GM23338 (cell line): ENCODE results near the gene VMA21. TPM values are rescaled to one million over a fixed set of nuclear protein-coding genes. Genes with fewer than 3 reads are reported as not detected.

ENCODE experiments used
- ATAC-seq: fragments of 200-7000 bp; cut with Tn5 transposase; 3 replicates; pipeline ENCODE4 v1.9.1; 2020
- DNase-seq: peaks from one replicate; pipeline ENCODE4 v3.0.0-alpha.2; 2015; ENCODE audit warnings: low spot score
- H2AFZ ChIP-seq: fragments of 200-600 bp; sonication (generic); 2 replicates; pipeline ENCODE4 v1.8.0; 2016; ENCODE audit warnings: antibody characterized with exemption, mild to moderate bottlenecking, moderate library complexity
- H3F3A ChIP-seq: fragments of 200-600 bp; sonication (generic); replicated peaks from 2 replicates; pipeline ENCODE4 v1.8.0; 2017; ENCODE audit warnings: antibody characterized with exemption, mixed run types, low read depth
- H3K27ac ChIP-seq: fragments of 200-600 bp; sonication (generic); 2 replicates; pipeline ENCODE4 v1.6.1; 2016; ENCODE audit warnings: low read depth
- H3K27me3 ChIP-seq: fragments of 200-600 bp; sonication (generic); 2 replicates; pipeline ENCODE4 v1.8.0; 2016; ENCODE audit warnings: mild to moderate bottlenecking, mixed run types, moderate library complexity; ENCODE audit not compliant: insufficient read depth
- H3K36me3 ChIP-seq: fragments of 200-600 bp; sonication (generic); 2 replicates; pipeline ENCODE4 v1.8.0; 2016; ENCODE audit warnings: mild to moderate bottlenecking; ENCODE audit not compliant: insufficient read depth
- H3K4me1 ChIP-seq: fragments of 200-600 bp; sonication (generic); 2 replicates; pipeline ENCODE4 v1.8.0; 2016; ENCODE audit warnings: mild to moderate bottlenecking, moderate library complexity; ENCODE audit not compliant: insufficient read depth
- H3K4me2 ChIP-seq: fragments of 200-600 bp; sonication (generic); 2 replicates; pipeline ENCODE4 v1.7.1; 2017; ENCODE audit warnings: mixed run types
- H3K4me3 ChIP-seq: fragments of 200-600 bp; sonication (generic); 2 replicates; pipeline ENCODE4 v1.6.1; 2016; ENCODE audit warnings: mixed run types
- H3K79me2 ChIP-seq: fragments of 200-600 bp; sonication (generic); replicated peaks from 2 replicates; pipeline ENCODE4 v1.8.0; 2017; ENCODE audit warnings: mild to moderate bottlenecking; ENCODE audit not compliant: insufficient read depth
- H3K9me2 ChIP-seq: fragments of 200-600 bp; sonication (generic); 2 replicates; pipeline ENCODE4 v1.8.0; 2017; ENCODE audit not compliant: insufficient read depth
- H4K20me1 ChIP-seq: fragments of 200-600 bp; sonication (generic); replicated peaks from 2 replicates; pipeline ENCODE4 v1.8.0; 2017; ENCODE audit warnings: mild to moderate bottlenecking; ENCODE audit not compliant: insufficient read depth
- H3K27ac Mint-ChIP-seq: 2 replicates; pipeline ENCODE4 v1.8.0; 2020; ENCODE audit warnings: inconsistent platforms, mild to moderate bottlenecking, moderate library complexity, mixed read lengths
- H3K27me3 Mint-ChIP-seq: 3 replicates; pipeline ENCODE4 v1.8.0; 2022; ENCODE audit warnings: low read depth, mild to moderate bottlenecking, moderate library complexity, mixed read lengths, inconsistent platforms; ENCODE audit not compliant: insufficient read depth, poor library complexity
- H3K36me3 Mint-ChIP-seq: 3 replicates; pipeline ENCODE4 v1.8.0; 2021; ENCODE audit warnings: low read depth, mild to moderate bottlenecking, inconsistent platforms, moderate library complexity, mixed read lengths
- H3K4me1 Mint-ChIP-seq: 3 replicates; pipeline ENCODE4 v1.8.0; 2020; ENCODE audit warnings: mild to moderate bottlenecking, inconsistent platforms, mixed read lengths
- H3K4me3 Mint-ChIP-seq: 3 replicates; pipeline ENCODE4 v1.8.0; 2021; ENCODE audit warnings: moderate library complexity, mild to moderate bottlenecking, inconsistent platforms, mixed read lengths
- H3K9me3 Mint-ChIP-seq: 3 replicates; pipeline ENCODE4 v1.8.0; 2020; ENCODE audit warnings: moderate library complexity, mild to moderate bottlenecking, inconsistent platforms, mixed read lengths
- CREB1 ChIP-seq: fragments of 250-450 bp; sonication (Bioruptor Pico); IDR thresholded peaks from 2 replicates; pipeline ENCODE4 v1.5.0; 2020; ENCODE audit warnings: low read depth, mild to moderate bottlenecking, moderate library complexity
- CTCF ChIP-seq, 2 experiments: fragments of 200-600 bp in 1 of 2; sonication (generic) in 1 of 2; conservative IDR thresholded peaks; 2 replicates each; pipeline versions ENCODE4 v1.5.1 to v1.6.1; 2016 to 2017; ENCODE audit warnings: antibody characterized with exemption in 2 of 2, low read depth in 2 of 2, mild to moderate bottlenecking in 2 of 2, moderate library complexity in 1 of 2
- ETS1 ChIP-seq: IDR thresholded peaks from 2 replicates; pipeline ENCODE4 v1.6.1; 2016; ENCODE audit warnings: antibody characterized with exemption
- EZH2 ChIP-seq: fragments of 200-600 bp; sonication (generic); IDR thresholded peaks from one replicate; pipeline ENCODE4 v1.8.0; 2017; ENCODE audit warnings: antibody characterized with exemption, mild to moderate bottlenecking, low read depth; ENCODE audit not compliant: unreplicated experiment
- EZH2phosphoT487 ChIP-seq: fragments of 200-600 bp; sonication (generic); IDR thresholded peaks from one replicate; pipeline ENCODE4 v1.8.1; 2018; ENCODE audit warnings: antibody characterized with exemption; ENCODE audit not compliant: unreplicated experiment
- JUNB ChIP-seq: IDR thresholded peaks from one replicate; pipeline ENCODE4 v1.6.1; 2016; ENCODE audit warnings: antibody characterized with exemption; ENCODE audit not compliant: unreplicated experiment
- NANOG ChIP-seq: IDR thresholded peaks from 2 replicates; pipeline ENCODE4 v1.6.1; 2016; ENCODE audit warnings: antibody characterized with exemption, borderline replicate concordance
- POLR2AphosphoS5 ChIP-seq: IDR thresholded peaks from 2 replicates; pipeline ENCODE4 v1.6.1; 2016; ENCODE audit warnings: antibody characterized with exemption, low read depth
- REST ChIP-seq: IDR thresholded peaks from one replicate; pipeline ENCODE4 v1.6.1; 2018; ENCODE audit warnings: antibody characterized with exemption; ENCODE audit not compliant: unreplicated experiment
- STAT1 ChIP-seq: IDR thresholded peaks from one replicate; pipeline ENCODE4 v1.6.1; 2016; ENCODE audit warnings: antibody characterized with exemption; ENCODE audit not compliant: unreplicated experiment
- ZNF114 ChIP-seq: fragments of 250-450 bp; sonication (Bioruptor Pico); IDR thresholded peaks from 2 replicates; pipeline ENCODE4 v1.5.0; 2020; ENCODE audit warnings: mild to moderate bottlenecking, moderate library complexity
- ZNF331 ChIP-seq: fragments of 250-450 bp; sonication (Bioruptor Pico); IDR thresholded peaks from 2 replicates; pipeline ENCODE4 v1.5.0; 2020; ENCODE audit warnings: low read depth, mild to moderate bottlenecking, moderate library complexity
- ZNF462 ChIP-seq: fragments of 250-450 bp; sonication (Bioruptor Pico); IDR thresholded peaks from 2 replicates; pipeline ENCODE4 v1.5.0; 2020; ENCODE audit warnings: mild to moderate bottlenecking, moderate library complexity
- polyA plus RNA-seq: library from polyadenylated mRNA; unstranded; fragments of >200 nt; fragmentation: Nextera tagmentation; extraction: Ambion mirVana; gene quantifications from 2 replicates; pipeline ENCODE4 v1.2.1, GENCODE V29; 2016
- total RNA-seq: library from RNA; depleted of rRNA; stranded (reverse); fragments of >200 nt; shearing (Covaris generic); gene quantifications from 2 replicates; pipeline ENCODE4 v1.2.3, GENCODE V29; 2014

The VMA21 gene
- total and polyA plus RNA-seq, 2 experiments from 2014 or later = 34.8 to 90.3 TPM

- ATAC-seq = no peak
- Histone ChIP-seq H3K27me3 (no peaks in the 10 kb centered on the region), H3K79me2 (no peaks in the 10 kb centered on the region), H3K4me3 (no peak overlapping the region), H4K20me1 (no peaks in the 10 kb centered on the region), H2AFZ (no peak overlapping the region), H3F3A (no peaks in the 10 kb centered on the region), H3K9me2 (no peaks in the 10 kb centered on the region), H3K27ac (no peak overlapping the region), H3K4me1 (no peaks in the 10 kb centered on the region), H3K36me3 (no peaks in the 10 kb centered on the region), H3K4me2 (no peak overlapping the region)
- no peak overlapping the region for H3K4me3 Mint-ChIP-seq
- DNase-seq = no peak
- no peaks in the 10 kb centered on the region for H3K9me3 Mint-ChIP-seq
- TF ChIP-seq NANOG (no peak), ZNF462 (CRISPR knock-in tag) (no peak), ETS1 (no peak), JUNB (no peak), EZH2 (no peak), EZH2phosphoT487 (no peak), ZNF331 (no peak), CREB1 (CRISPR knock-in tag) (no peak), POLR2AphosphoS5 (no peak), STAT1 (no peak), REST (no peak), CTCF (conservative IDR thresholded peaks at IDR 0.05; ENCODE audit: low read depth in 2 of 2) (no peak), ZNF114 (CRISPR knock-in tag) (no peak)
- no peaks in the 10 kb centered on the region; the same call in 2 of the 3 replicates for H3K36me3 Mint-ChIP-seq
- no peaks in the 10 kb centered on the region for H3K27me3 Mint-ChIP-seq
- H3K4me1 Mint-ChIP-seq = no peaks in the 10 kb centered on the region; the same call in 2 of the 3 replicates
- no peak overlapping the region for H3K27ac Mint-ChIP-seq
Observed at GRCh38 chrX:151386838-151387459, 10.1 kb upstream of the VMA21 start.
